Measurements from ENCODE around the gene CCSER1. TPM values are rescaled to one million over a fixed set of nuclear protein-coding genes. Genes with fewer than 3 reads are reported as not detected.

The CCSER1 gene
- total and polyA plus RNA-seq, 2 of the 8 experiments (the other 6 are each of a cell fraction or from before 2014, with no cell fraction given): 0.26 to 0.84 TPM

GRCh38 chr4:90215286-90215685 lies 88.1 kb downstream of the CCSER1 start:
- no peaks in the 10 kb centered on the region for H3K36me3 ChIP-seq (ENCODE audit: control insufficient read depth in 2 of 4, insufficient read depth in 4 of 4, low read length in 3 of 4)
- POLR2A ChIA-PET (ENCODE audit: partially characterized antibody): no interaction called here
- no peak overlapping the region for H3K4me3 ChIP-seq (ENCODE audit: extremely low read depth in 1 of 4, insufficient read depth in 2 of 4, low read depth in 3 of 4, low read length in 4 of 4)
- H4K5ac ChIP-seq (ENCODE audit: insufficient read length, low read depth, low read length): no peak overlapping the region
- H3K14ac ChIP-seq (ENCODE audit: insufficient read length): no peak overlapping the region
- no peaks in the 10 kb centered on the region; the same call in 1 of the 2 replicates for H3K23me2 ChIP-seq (ENCODE audit: low read depth, low read length)
- H2BK5ac ChIP-seq (ENCODE audit: low read depth, low read length): no peak overlapping the region
- H3K4ac ChIP-seq (replicated peaks; ENCODE audit: insufficient read length, low read depth, low read length): no peak overlapping the region
- DNase-seq (ENCODE audit: low read depth in 1 of 2, low spot score in 2 of 2) (no peak), FAIRE-seq (no peak)
- H3K79me2 ChIP-seq (ENCODE audit: control insufficient read depth in 1 of 2, insufficient read depth in 2 of 2, low read length in 2 of 2): no peaks in the 10 kb centered on the region
- H3K56ac ChIP-seq (replicated peaks; ENCODE audit: insufficient read length, low read depth, low read length): no peak overlapping the region
- 91% methylated on average over 1 of the region's 1 CpG; no CpG with 5 or more reads in 1 of the 2 experiments for WGBS, 2 experiments (ENCODE audit: extremely low coverage in 1 of 2, insufficient coverage in 1 of 2, insufficient read length in 1 of 2, insufficient replicate concordance in 2 of 2, low coverage in 1 of 2, low lambda C conversion rate in 2 of 2, missing lambda C conversion rate in 1 of 2)
- H2AFZ ChIP-seq (ENCODE audit: low read length): no peak overlapping the region
- no peak overlapping the region for H2BK20ac ChIP-seq (ENCODE audit: low read length)
- no peak overlapping the region for H3K23ac ChIP-seq (ENCODE audit: insufficient read length)
- H4K8ac ChIP-seq (ENCODE audit: extremely low read depth, insufficient read depth, low read length): no peak overlapping the region
- H4K20me1 ChIP-seq (replicated peaks in 1 of 2; ENCODE audit: control insufficient read depth in 1 of 2, insufficient read depth in 2 of 2, low read length in 2 of 2): no peaks in the 10 kb centered on the region
- no peaks in the 10 kb centered on the region for H3K27me3 ChIP-seq (replicated peaks in 1 of 4; ENCODE audit: control insufficient read depth in 3 of 4, extremely low read depth in 1 of 4, insufficient read depth in 3 of 4, low read length in 3 of 4)
- H3K4me2 ChIP-seq (ENCODE audit: insufficient read depth in 1 of 2, low read depth in 2 of 2, low read length in 2 of 2): no peak overlapping the region
- H2BK15ac ChIP-seq (ENCODE audit: low read length): no peak overlapping the region
- CTCF ChIA-PET (ENCODE audit: partially characterized antibody): no interaction called here
- no peak overlapping the region for H3K27ac ChIP-seq (ENCODE audit: low read depth, low read length)
- H2BK120ac ChIP-seq (replicated peaks; ENCODE audit: low read depth, low read length): no peak overlapping the region
- no peaks in the 10 kb centered on the region for H3K79me1 ChIP-seq (ENCODE audit: low read depth, low read length)
- H3K4me1 ChIP-seq (replicated peaks in 1 of 4; ENCODE audit: control insufficient read depth in 3 of 4, insufficient read depth in 4 of 4, low read length in 3 of 4): peaks cover 0 to 5% (median 0%) of the 10 kb centered on the region in 4 experiments; a peak in 2 of 7 replicates
- H3K9ac ChIP-seq (replicated peaks in 1 of 4; ENCODE audit: extremely low read depth in 1 of 4, low read depth in 3 of 4, low read length in 3 of 4): no peak overlapping the region
- H2AK5ac ChIP-seq (ENCODE audit: low read depth, low read length): no peak overlapping the region
- H4K91ac ChIP-seq (replicated peaks; ENCODE audit: insufficient read length, low read length): no peak overlapping the region
- no peaks in the 10 kb centered on the region for H3K9me3 ChIP-seq (ENCODE audit: insufficient read depth in 2 of 2, low read depth in 1 of 2, low read length in 1 of 2)
- H2BK12ac ChIP-seq (ENCODE audit: low read depth, low read length): no peak overlapping the region
- no peak overlapping the region for H3K18ac ChIP-seq (ENCODE audit: extremely low read depth, low read length)
- TF ChIP-seq RAD21 (IDR thresholded peaks at IDR 0.05 in 1 of 2, conservative IDR thresholded peaks at IDR 0.05 in 1 of 2; ENCODE audit: low read depth in 2 of 2, low read length in 2 of 2) (no peak), CTBP2 (IDR thresholded peaks at IDR 0.05; ENCODE audit: borderline replicate concordance, insufficient read depth, insufficient read length, low read length) (no peak), KDM4A (IDR thresholded peaks at IDR 0.05; ENCODE audit: low read depth, low read length, severe bottlenecking) (no peak), NRF1 (IDR thresholded peaks at IDR 0.05; ENCODE audit: low read depth, low read length) (no peak), TCF12 (IDR thresholded peaks at IDR 0.05; ENCODE audit: low read depth, low read length) (no peak), ZNF274 (IDR thresholded peaks at IDR 0.05; ENCODE audit: borderline replicate concordance, extremely low read depth, low read length) (no peak), CBX8 (IDR thresholded peaks at IDR 0.05; ENCODE audit: borderline replicate concordance, low read depth, low read length) (no peak), ASH2L (IDR thresholded peaks at IDR 0.05; ENCODE audit: low read length) (no peak), SIRT6 (IDR thresholded peaks at IDR 0.05; ENCODE audit: low read length) (no peak), POU5F1 (IDR thresholded peaks at IDR 0.05; ENCODE audit: low read depth, low read length) (no peak), RNF2 (IDR thresholded peaks at IDR 0.05; ENCODE audit: borderline replicate concordance, low read depth, low read length, missing control alignments, poor library complexity, severe bottlenecking) (no peak), ATF2 (IDR thresholded peaks at IDR 0.05; ENCODE audit: low read length) (no peak), CREB1 (IDR thresholded peaks at IDR 0.05) (no peak)
